Stimulated activated CD4-positive, alpha-beta T cell treated with anti-CD3 and anti-CD28 coated beads, TNF-alpha, amount 100 ng/mL, for 1 hour (primary cell): ENCODE measurements around the gene SMIM36.
A peak's percentile ranks its signal among the peaks of the same experiment; 100 is the strongest.
"Not testable (repeated sequence)": the region's sequence is repeated elsewhere in the genome, so short reads cannot be mapped to it uniquely, and the experiment has no call there.

Source experiments
- DNase-seq, 3 donors: peaks; one replicate each; pipeline ENCODE4 v3.0.0-alpha.2; 2020; ENCODE audit warnings: low read depth in 3 of 3, low spot score in 1 of 3

SMIM36 gene

DNA sequence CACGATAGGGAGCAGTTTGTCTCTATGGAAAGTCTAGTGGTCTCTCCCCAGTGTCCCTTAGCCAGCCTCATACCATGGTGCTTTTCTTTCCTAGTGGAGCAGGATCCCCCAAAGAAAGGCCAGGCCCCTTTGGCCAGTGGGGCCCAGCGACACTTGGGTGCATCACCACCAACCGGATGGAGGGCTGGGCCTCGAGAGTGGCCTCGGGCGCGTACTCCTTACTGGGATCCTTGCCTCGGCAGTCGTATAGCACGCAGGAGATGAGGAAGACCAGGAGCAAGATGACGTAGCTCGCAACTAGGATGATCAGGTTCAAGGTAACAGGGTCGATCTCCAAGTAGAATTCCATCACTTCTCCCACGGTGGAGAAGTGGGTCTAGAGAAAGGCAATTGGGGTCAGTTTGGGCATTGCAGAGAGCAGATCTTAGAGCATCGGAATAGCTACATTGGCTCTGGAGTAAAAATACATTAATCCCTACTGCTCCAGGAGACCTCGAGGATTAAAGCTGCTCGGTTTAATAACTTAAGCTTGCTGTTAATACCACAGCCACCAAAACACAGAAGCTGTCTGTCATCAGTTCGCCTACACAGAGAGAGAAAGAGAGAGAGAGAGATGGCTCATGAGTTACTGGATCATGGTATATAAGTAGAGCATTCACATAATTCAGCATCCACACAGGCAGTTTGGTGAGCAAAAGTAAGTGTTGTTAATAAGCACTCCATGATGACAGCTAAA is at the start of gene SMIM36:
Gene SMIM36 (minus strand): TSS at position 467 of the 736 bp plus-strand sequence.
- no peak for DNase-seq

DNA sequence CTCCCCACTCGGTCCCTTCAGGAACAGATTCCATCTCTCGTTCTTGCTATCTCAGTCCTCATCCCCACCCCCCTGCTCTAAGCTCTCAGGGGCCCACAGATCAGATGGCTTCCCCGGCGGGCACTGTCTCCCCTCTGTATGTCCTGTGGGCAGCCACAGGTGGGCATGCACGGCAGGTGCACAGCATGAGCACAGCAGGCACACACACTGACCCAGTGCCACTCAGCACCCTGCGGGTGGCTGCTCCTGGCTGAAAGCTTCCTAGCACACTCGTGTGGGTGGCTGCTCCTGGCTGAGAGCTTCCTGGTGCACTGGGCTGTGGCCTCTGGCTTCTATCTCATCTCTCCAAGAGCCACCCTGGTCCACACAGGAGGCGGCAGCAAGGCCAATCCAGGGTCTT is 44.5 kb upstream of the SMIM36 start:
- DNase-seq = no peak

DNA sequence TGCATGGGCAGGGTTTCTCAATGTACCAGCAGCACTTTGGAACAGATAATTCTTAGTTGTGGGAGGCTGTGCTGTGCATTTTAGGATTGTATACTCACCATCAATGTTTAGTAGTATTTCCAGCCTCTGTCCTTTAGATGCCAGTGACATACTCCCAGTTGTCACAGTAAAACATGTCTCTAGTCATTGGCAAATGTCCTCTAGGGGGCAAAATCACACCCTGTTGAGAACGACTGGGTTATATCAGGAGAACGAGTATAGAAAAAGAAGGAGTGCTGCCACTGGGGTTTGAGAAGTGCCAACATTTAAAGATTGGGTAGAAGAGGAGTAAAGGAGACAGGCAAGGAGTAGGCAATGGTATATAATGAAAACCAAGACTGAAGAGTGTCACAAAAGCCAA is 37.9 kb upstream of the SMIM36 start:
- no peak for DNase-seq

DNA sequence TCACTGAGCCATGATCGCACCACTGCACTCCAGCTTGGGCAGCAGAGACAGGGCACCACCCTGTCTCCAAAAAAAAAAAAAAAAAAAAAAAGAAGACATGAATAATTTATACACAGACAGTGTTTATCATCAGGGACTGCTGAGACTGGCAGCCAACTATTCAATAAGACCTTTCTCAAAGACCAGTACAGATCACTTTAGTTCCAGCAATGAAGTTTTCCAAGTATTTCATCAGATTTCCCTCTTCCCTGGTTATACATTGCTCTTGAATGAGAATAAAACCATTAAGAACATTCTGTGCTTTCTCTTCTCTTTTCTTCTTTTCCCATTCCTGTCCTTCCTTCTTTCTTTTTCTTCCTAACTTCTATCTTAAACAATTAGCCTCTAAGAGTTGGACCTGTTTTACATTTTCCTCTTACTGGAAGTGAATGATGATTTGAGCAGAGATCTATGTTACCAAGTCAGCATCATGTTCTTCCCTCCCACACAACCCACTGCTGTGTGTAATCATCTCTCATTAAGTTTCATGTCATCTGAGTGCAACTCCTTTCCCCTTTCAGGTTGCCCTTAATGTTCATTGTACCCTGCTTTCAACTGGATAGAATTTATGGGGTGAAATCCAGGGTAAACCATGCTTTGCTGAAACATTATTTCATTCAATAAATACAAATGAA is 35.9 kb upstream of the SMIM36 start:
- DNase-seq = no peak

DNA sequence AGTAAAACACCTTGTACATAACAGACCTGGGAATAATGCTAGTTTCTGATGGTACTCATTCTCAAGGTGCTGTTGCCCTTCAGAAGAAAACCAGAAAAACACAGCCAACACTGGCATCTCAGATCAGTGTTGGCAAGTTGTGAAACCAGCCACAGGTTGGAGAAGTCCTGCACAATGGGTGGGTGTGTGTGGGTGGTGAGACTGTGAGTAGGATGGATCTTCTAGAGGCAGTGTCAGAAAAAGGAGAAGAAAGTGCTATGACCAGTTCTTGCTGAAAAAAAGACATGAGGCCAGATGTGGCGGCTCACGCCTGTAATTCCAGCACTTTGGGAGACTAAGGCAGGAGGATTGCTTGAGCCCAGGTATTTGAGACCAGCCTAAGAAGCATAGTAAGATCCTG is 35.2 kb upstream of the SMIM36 start:
- DNase-seq = no peak

DNA sequence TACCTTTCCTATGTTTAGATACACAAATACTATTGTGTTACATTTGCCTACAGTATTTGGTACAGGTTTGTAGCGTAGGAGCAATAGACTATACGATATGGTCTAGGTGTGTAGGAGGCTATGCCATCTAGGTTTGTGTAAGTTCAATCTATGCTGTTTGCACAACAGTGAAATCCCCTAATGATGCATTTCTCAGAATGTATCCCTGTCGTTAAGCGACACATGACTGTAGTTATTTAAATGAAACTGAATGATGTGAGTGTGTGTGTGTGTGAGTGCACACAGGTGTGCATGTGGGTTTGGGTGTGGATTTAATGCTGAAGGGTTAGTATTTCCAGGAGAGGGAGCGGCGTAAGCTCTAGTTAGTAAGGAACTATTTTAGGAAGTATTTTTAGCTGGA is 34.6 kb upstream of the SMIM36 start:
- no peak for DNase-seq

DNA sequence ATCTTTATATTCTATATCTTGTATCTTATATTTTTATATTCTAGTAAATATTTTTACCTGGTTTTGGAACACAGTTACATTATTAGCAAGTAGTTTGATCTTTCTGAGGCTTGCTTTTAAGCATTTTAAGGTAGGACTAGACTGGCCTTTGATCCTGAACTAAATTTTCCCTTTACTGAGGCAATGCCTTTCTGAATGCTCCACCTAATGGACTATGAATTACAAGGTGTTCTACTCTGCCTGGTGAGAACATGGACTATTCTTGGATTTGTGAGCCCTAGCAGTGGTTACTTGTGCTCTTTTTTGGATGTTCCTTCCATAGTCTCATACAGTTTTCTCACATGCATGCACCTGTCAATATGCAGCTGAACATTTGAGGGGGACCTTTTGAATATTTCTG is 32.5 kb upstream of the SMIM36 start:
- DNase-seq = no peak

DNA sequence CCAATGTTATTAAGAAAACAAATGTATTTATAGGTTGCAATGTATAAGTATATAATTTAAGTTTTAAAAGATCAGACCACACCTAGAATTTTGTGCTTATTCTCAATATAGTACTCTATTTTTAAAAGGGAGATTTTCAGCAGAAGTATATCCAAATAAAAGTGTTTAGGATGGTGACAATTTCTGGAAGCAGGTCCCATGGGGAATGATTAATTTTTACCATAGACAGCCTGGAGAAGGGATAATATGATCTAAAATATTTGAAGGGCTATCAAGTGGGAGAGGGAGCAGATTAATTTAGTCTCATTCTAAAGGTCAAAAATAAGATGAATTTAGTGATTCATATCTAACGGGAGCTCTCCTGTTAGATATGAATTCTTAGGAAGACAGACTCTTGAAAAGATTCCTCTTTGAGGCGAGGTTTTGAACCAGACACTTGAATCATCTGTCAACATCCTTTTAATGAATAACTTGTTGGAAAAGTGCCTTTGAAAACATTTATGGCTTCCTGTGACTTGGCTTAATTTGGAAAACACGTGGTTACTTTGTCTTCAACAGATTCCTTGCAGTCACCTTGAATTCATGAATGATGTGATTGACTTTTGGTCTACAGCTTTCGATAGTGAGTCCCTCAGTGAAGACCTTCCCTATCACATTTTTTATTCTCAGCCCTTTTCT is 29.3 kb upstream of the SMIM36 start:
- DNase-seq = no peak

DNA sequence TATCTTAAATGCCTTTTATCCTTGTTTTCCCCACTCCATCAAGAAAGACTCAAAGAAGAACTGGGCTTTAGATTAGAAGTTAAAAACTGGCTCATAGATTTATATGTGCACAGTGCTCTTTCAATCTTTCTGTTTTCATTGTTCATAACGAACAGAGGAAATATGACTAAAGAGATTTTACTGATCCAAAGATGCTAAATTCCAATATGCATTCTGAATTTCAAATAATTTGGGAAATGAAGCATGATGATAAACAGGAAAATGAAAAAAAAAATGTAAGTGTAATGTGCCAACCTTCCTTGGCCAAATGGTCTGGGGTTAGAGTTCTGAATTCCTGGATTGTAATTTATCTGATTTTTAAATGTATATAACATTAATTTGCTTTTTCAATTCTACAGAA is 25.0 kb upstream of the SMIM36 start:
- DNase-seq = no peak

DNA sequence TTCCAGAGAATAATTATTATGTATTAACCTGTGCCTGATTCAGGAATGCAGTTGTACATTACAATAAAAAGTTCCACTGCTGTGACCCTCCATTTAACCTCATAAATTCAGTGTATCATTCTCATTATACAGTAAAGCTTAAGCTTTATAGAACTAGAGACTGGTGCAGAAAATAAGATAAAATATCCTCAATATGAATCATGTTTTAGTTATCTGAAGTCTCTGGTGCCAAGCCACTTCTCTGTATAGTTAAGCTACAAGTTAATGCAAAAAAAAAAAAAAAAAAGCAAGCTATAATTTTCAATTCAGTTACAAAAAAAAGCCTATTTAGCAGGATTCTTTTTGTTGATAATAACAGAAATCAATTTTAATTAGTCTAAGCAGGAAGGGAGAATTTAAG is 22.4 kb upstream of the SMIM36 start:
- DNase-seq = no peak

DNA sequence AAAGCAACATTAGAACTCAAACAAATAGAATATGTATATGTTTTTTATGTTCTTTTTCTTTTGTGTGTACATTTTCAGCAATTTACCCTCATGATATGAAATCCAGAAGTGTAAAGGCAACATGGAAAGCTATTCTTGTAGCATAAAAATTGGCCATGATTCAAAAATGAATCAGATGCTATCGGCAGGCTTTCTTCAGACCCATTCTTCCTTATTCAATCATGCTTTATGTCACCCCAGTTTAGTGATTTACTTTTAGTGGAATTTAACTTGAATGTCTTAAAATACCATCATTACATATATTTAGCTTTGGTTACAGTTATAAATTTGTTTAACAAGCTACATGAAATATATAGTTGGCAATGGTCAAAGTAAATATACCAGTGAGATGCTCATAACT is 21.4 kb upstream of the SMIM36 start:
- DNase-seq = no peak

DNA sequence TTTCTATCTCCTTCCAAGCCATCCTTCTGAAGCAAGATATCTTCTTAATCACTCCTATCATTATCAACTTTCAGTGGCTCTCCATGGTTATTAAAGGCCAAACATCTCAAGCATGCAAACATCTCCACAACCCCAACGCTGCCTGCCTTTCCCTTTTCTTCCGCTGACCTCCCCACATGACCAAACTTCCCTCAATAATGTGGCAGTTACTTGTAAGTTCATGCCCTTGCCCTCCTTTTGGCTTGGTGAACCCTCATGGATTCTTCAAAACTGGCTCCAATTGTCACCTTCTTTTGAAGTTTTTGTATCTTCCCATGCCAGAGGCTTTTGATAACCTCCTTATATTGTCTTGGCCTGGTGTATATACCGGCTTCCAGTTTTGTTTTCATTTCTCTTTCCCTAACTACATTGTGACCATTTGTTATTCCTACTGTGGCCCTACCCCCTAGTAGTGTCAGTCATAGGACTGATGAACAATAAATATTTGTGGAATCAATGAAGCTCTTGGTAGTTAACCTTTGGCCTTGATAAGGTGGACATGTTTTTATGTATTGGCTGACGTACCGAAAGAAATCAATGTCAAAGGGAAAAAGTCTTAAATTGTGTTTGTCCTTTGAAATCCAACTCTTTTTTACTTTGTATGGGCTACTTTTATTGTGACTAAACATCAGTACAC is 19.9 kb upstream of the SMIM36 start:
- DNase-seq = no peak

DNA sequence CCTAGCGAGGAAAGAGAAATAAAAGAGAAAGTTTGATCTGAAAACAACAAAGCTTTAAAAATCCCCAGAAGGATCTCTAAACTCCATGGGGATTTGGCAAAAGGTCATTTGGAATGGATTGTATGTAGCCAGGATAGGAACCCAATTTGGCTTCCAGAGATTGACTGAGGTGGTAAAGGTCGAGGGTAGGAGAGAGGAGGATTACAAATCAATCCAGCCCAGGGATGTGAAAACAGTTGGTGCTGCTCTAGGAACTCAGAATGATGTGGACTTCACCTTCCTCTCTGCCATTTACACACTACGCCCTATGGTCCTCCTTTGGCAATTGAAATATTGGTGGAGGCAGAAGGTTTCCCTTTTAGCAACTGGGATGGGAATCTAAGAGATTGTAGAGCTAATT is 18.8 kb upstream of the SMIM36 start:
- no peak for DNase-seq

DNA sequence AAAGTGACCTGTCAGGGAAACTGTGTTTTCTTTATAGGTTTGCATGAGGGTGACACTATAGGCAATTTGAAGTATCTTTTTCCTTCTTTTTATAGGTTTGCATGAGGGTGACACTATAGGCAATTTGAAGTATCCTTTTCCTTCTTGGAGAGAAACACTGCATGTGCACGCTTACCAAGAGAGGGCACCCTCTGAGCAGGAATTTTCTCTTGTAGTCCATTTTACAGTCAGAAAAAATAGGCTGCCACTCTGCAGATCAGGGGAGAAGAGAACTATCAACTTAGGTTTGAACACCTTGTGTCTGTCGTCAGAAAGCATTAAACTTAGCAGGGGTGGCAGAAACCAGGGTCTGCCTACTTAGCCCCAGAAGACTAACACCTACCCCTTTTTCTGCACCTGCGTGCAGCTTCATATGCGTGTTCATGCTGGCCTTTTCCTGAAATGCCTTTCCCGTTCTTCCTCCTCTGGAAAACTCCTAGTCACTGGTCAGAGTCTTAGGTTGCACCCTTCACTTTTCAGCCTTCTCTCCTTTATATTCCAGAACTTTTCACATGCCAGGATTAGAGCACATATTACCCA is 16.4 kb upstream of the SMIM36 start:
- no peak for DNase-seq

DNA sequence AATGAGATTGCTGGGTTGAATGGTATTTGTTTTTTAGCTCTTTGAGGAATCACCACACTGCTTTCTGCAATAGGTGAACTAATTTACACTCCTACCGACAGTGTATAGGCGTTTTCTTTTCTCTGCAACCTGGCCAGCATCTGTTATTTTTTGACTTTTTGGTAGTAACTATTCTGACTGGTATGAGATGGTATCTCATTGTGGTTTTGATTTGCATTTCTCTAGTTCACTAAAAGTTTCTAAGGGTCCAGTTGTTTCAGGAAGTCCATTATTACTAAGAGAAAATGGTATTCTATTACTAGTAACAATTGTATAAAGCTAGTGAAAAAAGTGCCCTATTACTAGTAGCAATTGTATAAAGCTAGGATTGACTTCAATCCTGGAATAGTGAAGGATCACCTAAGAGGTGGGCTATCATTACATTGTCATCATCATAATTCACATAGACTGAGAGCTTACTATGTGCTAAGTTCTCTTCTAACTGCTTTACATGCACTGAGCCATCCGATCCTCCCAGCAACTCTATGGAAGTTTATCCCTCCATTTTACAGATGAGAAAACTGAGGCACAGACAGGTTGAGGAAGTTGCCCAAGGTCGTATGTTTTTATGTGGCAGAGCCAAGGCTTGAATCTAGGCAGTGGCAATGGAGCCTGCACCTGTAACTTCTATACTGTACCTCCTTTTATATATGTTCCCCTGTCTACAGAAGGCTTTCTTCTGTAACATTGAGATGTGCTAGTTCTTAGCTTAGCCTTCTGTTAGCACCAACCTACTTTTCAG is 13.4 kb upstream of the SMIM36 start:
- no peak for DNase-seq

DNA sequence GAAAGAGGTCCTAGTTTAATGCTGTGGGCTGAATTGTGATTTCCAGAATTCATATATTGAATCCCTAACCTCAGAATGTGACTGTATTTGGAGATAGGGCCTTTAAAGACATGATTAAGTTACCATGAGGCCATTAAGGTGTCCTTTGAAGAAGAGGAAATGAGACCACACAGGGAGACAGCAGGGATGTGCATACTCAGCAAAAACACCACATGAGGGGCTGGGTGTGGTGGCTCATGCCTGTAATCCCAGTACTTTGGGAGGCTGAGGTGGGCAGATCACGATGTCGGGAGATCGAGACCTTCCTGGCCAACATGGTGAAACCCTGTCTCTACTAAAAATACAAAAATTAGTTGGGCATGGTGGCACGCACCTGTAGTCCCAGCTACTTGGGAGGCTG is 11.8 kb upstream of the SMIM36 start:
- DNase-seq = not testable (repeated sequence)

DNA sequence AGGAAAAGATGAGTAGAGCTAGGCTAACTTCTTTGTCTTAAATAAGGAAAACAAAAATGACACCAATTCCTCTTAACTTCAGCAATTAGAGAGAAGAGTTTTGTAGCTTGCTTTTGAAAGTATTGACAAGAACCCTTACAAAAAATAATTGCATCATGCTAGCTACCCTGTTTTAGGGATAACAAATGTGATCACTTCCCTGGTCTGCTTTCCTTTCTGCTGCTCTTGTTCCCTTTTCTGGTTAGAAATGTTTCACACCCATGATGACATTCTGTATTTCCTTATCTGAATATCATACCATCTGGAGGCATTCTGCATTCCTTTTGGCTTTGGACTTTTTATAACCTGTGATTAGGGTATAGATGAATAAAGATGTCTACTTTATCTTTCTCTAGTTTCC is 9.9 kb upstream of the SMIM36 start:
- DNase-seq = no peak

DNA sequence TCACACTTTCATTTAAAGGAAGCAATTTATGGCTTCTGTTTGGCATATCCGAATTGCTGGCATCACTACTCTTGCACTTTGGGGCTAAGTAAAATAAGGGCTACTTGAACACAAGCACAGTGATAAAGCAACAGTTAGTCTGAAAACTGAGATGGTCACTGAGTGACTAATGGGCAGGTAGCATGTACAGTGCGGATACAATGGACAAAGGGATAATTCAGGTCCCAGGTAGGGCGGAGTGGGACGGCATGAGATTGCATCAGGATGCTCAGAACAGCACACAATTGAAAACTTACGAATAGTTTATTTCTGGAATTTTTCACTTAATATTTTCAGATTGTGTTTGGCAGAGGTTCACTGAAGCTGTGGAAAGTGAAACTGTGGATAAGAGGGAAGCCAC is 9.2 kb upstream of the SMIM36 start:
- DNase-seq = no peak

DNA sequence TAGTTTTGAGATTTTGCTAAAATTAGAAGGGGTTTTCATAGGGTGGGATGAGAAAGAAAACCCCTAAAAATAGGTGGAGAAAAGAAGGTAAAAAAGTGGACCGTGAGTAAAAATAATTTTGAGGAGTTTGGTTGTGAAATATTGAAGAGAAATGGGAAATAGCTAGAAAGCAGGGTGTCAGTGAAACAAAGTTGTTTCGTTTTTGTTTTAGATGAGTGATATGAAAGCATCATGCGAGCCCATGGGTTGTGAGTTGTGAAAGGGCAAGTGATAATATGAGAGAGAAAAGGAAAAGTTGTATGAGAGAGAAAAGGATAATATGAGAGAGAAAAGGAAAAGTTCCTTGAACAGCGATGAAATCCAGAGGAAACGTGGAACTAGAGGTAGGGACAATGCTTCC is 7.3 kb upstream of the SMIM36 start:
- DNase-seq = no peak

DNA sequence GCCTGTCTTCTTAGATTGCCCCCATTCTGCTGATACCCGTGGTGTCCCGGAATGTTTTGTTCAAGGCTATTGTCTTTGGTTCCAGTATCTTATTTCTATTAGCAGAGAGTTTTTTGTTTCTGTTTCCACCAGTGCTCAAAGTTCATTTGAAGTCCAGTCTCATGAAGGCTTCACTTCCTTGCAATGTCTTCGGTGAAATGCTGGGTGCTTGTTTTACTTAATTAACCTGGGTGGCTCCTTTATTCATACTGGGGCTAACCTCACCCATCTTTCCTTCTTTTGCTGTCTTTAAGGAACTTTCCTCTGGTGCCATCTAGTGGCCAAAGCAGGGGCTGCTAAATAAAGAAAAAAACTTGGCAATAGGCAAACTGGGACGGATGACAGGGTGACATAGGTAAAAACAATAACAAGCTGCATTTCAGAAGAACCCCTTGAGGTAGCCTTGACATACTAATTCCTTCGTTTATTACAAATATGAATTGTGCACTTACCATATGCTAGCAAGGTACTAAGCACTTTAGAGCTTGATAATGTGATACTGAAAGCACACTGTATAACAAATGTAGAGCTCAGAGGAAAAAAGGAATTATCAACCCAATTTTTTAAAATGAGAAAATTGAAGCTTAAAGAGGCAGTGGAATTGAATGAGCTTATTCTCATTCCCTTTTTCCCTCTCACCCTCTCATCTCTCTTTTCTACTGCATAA is 2.8 kb upstream of the SMIM36 start:
- peak; percentile 35 to 54 (median 38) for DNase-seq
